ENCODE data around the gene DLGAP1. TPM values are rescaled to one million over a fixed set of nuclear protein-coding genes. Genes with fewer than 3 reads are reported as not detected.

Gene DLGAP1
- total and polyA plus RNA-seq, 2 of the 8 experiments (the other 6 are each of a cell fraction or from before 2014, with no cell fraction given) = 11.8 to 16.9 TPM

- no peak overlapping the region for H3K23ac ChIP-seq (ENCODE audit: insufficient read length)
- DNase-seq (ENCODE audit: low read depth in 1 of 2, low spot score in 2 of 2) (no peak), FAIRE-seq (no peak)
- H4K8ac ChIP-seq (ENCODE audit: extremely low read depth, insufficient read depth, low read length) = no peak overlapping the region
- no peak overlapping the region for H2BK12ac ChIP-seq (ENCODE audit: low read depth, low read length)
- no peak overlapping the region for H2BK20ac ChIP-seq (ENCODE audit: low read length)
- no peak overlapping the region for H4K91ac ChIP-seq (replicated peaks; ENCODE audit: insufficient read length, low read length)
- H4K5ac ChIP-seq (ENCODE audit: insufficient read length, low read depth, low read length) = no peak overlapping the region
- H3K36me3 ChIP-seq (ENCODE audit: control insufficient read depth in 2 of 4, insufficient read depth in 4 of 4, low read length in 3 of 4) = no peaks in the 10 kb centered on the region
- no peak overlapping the region for H2AFZ ChIP-seq (ENCODE audit: low read length)
- no peaks in the 10 kb centered on the region for H3K23me2 ChIP-seq (ENCODE audit: low read depth, low read length)
- H3K9ac ChIP-seq (replicated peaks in 1 of 4; ENCODE audit: extremely low read depth in 1 of 4, low read depth in 3 of 4, low read length in 3 of 4) = no peak overlapping the region
- H3K4me1 ChIP-seq (replicated peaks in 1 of 4; ENCODE audit: control insufficient read depth in 3 of 4, insufficient read depth in 4 of 4, low read length in 3 of 4) = peaks cover 0 to 8% (median 2%) of the 10 kb centered on the region in 4 experiments; a peak in 3 of 7 replicates
- H4K20me1 ChIP-seq (replicated peaks in 1 of 2; ENCODE audit: control insufficient read depth in 1 of 2, insufficient read depth in 2 of 2, low read length in 2 of 2) = no peaks in the 10 kb centered on the region
- H3K79me1 ChIP-seq (ENCODE audit: low read depth, low read length) = no peaks in the 10 kb centered on the region
- no peak overlapping the region for H3K4ac ChIP-seq (replicated peaks; ENCODE audit: insufficient read length, low read depth, low read length)
- H3K9me3 ChIP-seq (ENCODE audit: insufficient read depth in 2 of 2, low read depth in 1 of 2, low read length in 1 of 2) = peaks cover 0 to 2% of the 10 kb centered on the region in 2 experiments; a peak in 1 of 4 replicates
- H3K27ac ChIP-seq (ENCODE audit: low read depth, low read length) = no peak overlapping the region
- H3K27me3 ChIP-seq (replicated peaks in 1 of 4; ENCODE audit: control insufficient read depth in 3 of 4, extremely low read depth in 1 of 4, insufficient read depth in 3 of 4, low read length in 3 of 4) = no peaks in the 10 kb centered on the region
- H3K56ac ChIP-seq (replicated peaks; ENCODE audit: insufficient read length, low read depth, low read length) = no peak overlapping the region
- H2BK15ac ChIP-seq (ENCODE audit: low read length) = no peak overlapping the region
- ChIA-PET CTCF (ENCODE audit: partially characterized antibody) (interaction anchor here (1.2 kb wide), 1 partner anchor 29 kb away, joined by 3 read pairs; no protein-coding TSS in a partner anchor), POLR2A (ENCODE audit: partially characterized antibody) (no interaction called here)
- H2BK5ac ChIP-seq (ENCODE audit: low read depth, low read length) = no peak overlapping the region
- no peak overlapping the region for H2BK120ac ChIP-seq (replicated peaks; ENCODE audit: low read depth, low read length)
- WGBS, 2 experiments (ENCODE audit: extremely low coverage in 1 of 2, insufficient coverage in 1 of 2, insufficient read length in 1 of 2, insufficient replicate concordance in 2 of 2, low coverage in 1 of 2, low lambda C conversion rate in 2 of 2, missing lambda C conversion rate in 1 of 2) = 83% methylated on average over 2 of the region's 2 CpGs; no CpG with 5 or more reads in 1 of the 2 experiments
- no peak overlapping the region for H2AK5ac ChIP-seq (ENCODE audit: low read depth, low read length)
- H3K4me3 ChIP-seq (ENCODE audit: extremely low read depth in 1 of 4, insufficient read depth in 2 of 4, low read depth in 3 of 4, low read length in 4 of 4) = no peak overlapping the region
- H3K18ac ChIP-seq (ENCODE audit: extremely low read depth, low read length) = no peak overlapping the region
- H3K14ac ChIP-seq (ENCODE audit: insufficient read length) = no peak overlapping the region
- no peak overlapping the region for H3K4me2 ChIP-seq (ENCODE audit: insufficient read depth in 1 of 2, low read depth in 2 of 2, low read length in 2 of 2)
- H3K79me2 ChIP-seq (ENCODE audit: control insufficient read depth in 1 of 2, insufficient read depth in 2 of 2, low read length in 2 of 2) = no peaks in the 10 kb centered on the region
- TF ChIP-seq JUND (IDR thresholded peaks at IDR 0.05; ENCODE audit: low read length) (no peak), POU5F1 (IDR thresholded peaks at IDR 0.05; ENCODE audit: low read depth, low read length) (no peak), GABPA (IDR thresholded peaks at IDR 0.05; ENCODE audit: borderline replicate concordance, insufficient read depth, low read length) (no peak), TEAD4 (IDR thresholded peaks at IDR 0.05; ENCODE audit: low read depth, low read length) (no peak), BACH1 (IDR thresholded peaks at IDR 0.05; ENCODE audit: low read length) (no peak), SUZ12 (IDR thresholded peaks at IDR 0.05; ENCODE audit: low read length) (no peak), ATF2 (IDR thresholded peaks at IDR 0.05; ENCODE audit: low read length) (no peak), TAF7 (optimal IDR thresholded peaks at IDR 0.05; ENCODE audit: borderline replicate concordance, low read depth, low read length) (no peak), HDAC6 (IDR thresholded peaks at IDR 0.05; ENCODE audit: low read depth, low read length) (no peak), CTCF (IDR thresholded peaks at IDR 0.05; ENCODE audit: control extremely low read depth in 1 of 3, insufficient read depth in 1 of 3, low read depth in 1 of 3, low read length in 3 of 3) (no peak)
Observed at GRCh38 chr18:4077721-4078120, 377.4 kb downstream of the DLGAP1 start.
